ENCODE results near the gene CLN6.
"Not testable (repeated sequence)": the region's sequence is repeated elsewhere in the genome, so short reads cannot be mapped to it uniquely, and the experiment has no call there.

CLN6 gene

GRCh38 chr15:68218331-68218730 lies 11.2 kb downstream of the CLN6 start:
- no peak for TF ChIP-seq CTCF (IDR thresholded peaks at IDR 0.05; ENCODE audit: control insufficient read depth, insufficient read depth, low read depth, low read length, missing control alignments)
- no peak for DNase-seq (ENCODE audit: low read depth)
- H3K4me3 ChIP-seq (ENCODE audit: control insufficient read depth, low read depth, low read length): no peak overlapping the region

GRCh38 chr15:68217341-68217740 lies 12.2 kb downstream of the CLN6 start:
- no peak for DNase-seq (ENCODE audit: low read depth)
- H3K4me3 ChIP-seq (ENCODE audit: control insufficient read depth, low read depth, low read length): no peak overlapping the region
- no peak for TF ChIP-seq CTCF (IDR thresholded peaks at IDR 0.05; ENCODE audit: control insufficient read depth, insufficient read depth, low read depth, low read length, missing control alignments)

GRCh38 chr15:68214838-68215254 lies 14.7 kb downstream of the CLN6 start:
- no peak for TF ChIP-seq CTCF (IDR thresholded peaks at IDR 0.05; ENCODE audit: control insufficient read depth, insufficient read depth, low read depth, low read length, missing control alignments)
- DNase-seq (ENCODE audit: low read depth): no peak
- H3K4me3 ChIP-seq (ENCODE audit: control insufficient read depth, low read depth, low read length): no peak overlapping the region

- no peak overlapping the region for H3K4me3 ChIP-seq (ENCODE audit: control insufficient read depth, low read depth, low read length)
- no peak for TF ChIP-seq CTCF (IDR thresholded peaks at IDR 0.05; ENCODE audit: control insufficient read depth, insufficient read depth, low read depth, low read length, missing control alignments)
- DNase-seq (ENCODE audit: low read depth): no peak
Observed at GRCh38 chr15:68213991-68214837, 15.3 kb downstream of the CLN6 start.

GRCh38 chr15:68213491-68213845 lies 16.1 kb downstream of the CLN6 start:
- DNase-seq (ENCODE audit: low read depth): not testable (repeated sequence)

GRCh38 chr15:68211656-68212320 lies 17.7 kb downstream of the CLN6 start:
- DNase-seq (ENCODE audit: low read depth): no peak
- no peak for TF ChIP-seq CTCF (IDR thresholded peaks at IDR 0.05; ENCODE audit: control insufficient read depth, insufficient read depth, low read depth, low read length, missing control alignments)

More at GRCh38 chr15:68213491-68213845, 16.1 kb downstream of the CLN6 start:
- not testable (repeated sequence) for H3K4me3 ChIP-seq (ENCODE audit: control insufficient read depth, low read depth, low read length)

More at GRCh38 chr15:68211656-68212320, 17.7 kb downstream of the CLN6 start:
- H3K4me3 ChIP-seq (ENCODE audit: control insufficient read depth, low read depth, low read length): no peak overlapping the region

Data from AG09309 (cell line).